Activated CD8-positive, alpha-beta memory T cell treated with anti-CD3 and anti-CD28 coated beads, Interleukin-2, amount 50 U/mL, for 48 hours (primary cell): Measurements from ENCODE around the gene USP48.
"Not testable (repeated sequence)": the region's sequence is repeated elsewhere in the genome, so short reads cannot be mapped to it uniquely, and the experiment has no call there.

ENCODE experiments used
- DNase-seq: peaks from one replicate; pipeline ENCODE4 v3.0.0-alpha.2; 2020

USP48 gene

DNA sequence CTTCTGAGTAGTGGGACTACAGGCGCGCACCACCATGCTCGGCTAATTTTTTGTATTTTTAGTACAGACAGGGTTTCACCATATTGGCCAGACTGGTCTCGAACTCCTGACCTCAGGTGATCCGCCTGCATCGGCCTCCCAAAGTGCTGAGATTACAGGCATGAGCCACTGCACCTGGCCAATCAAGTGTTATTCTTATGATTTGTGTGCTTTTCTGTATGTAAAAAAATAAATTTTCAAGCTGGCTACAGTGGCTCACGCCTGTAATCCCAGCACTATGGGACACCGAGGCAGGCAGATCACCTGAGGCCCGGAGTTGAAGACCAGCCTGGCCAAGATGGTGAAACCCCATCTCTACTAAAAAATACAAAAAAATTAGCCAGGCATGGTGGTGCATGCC lies 12.3 kb downstream of the USP48 start:
- DNase-seq = not testable (repeated sequence)

GRCh38 chr1:21770201-21770600 lies 12.7 kb downstream of the USP48 start:
- no peak for DNase-seq

- not testable (repeated sequence) for DNase-seq
Observed at GRCh38 chr1:21767106-21767505, 15.8 kb downstream of the USP48 start.

DNA sequence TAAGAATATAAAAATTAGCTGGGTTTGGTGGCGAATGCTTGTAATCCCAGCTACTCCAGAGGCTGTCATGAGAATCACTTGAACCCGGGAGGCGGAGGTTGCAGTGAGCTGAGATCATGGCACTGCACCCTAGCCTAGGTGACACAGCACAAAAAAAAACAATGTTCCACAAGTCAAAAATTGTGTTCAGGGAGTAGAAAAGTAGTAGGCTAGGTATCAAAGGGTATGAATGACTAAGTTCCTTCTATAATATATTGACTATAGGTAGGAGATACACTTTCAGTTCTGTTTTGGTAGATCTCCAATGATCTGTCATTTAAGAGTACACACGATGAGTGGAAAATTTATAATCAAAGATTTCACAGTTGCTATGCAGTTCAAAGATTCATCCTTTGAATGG lies 16.7 kb downstream of the USP48 start:
- DNase-seq = no peak

- no peak for DNase-seq
Observed at GRCh38 chr1:21764615-21765423, 18.1 kb downstream of the USP48 start.

GRCh38 chr1:21763694-21764419 lies 19.1 kb downstream of the USP48 start:
- DNase-seq = no peak

DNA sequence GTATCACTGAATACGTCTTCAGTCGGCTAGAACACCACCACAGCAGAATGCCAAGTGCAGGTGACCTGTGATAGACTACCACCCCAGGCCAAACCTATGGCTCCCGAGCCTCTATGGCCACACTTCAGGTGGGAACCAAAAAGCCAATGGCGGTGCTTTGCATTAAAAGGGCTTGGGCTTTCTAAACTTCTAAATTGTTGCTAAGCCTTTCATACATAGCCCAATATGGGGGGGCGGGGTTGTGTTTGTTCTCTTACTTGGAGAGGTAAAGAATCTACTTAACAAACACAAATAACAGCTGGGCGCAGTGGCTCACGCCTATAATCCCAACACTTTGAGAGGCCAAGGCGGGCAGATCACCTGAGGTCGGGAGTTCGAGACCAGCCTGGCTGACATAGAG lies 19.7 kb downstream of the USP48 start:
- no peak for DNase-seq

GRCh38 chr1:21762022-21762404 lies 20.9 kb downstream of the USP48 start:
- no peak for DNase-seq

- no peak for DNase-seq
Observed at GRCh38 chr1:21761052-21761451, 21.9 kb downstream of the USP48 start.

GRCh38 chr1:21759818-21760217 lies 23.1 kb downstream of the USP48 start:
- DNase-seq = no peak

DNA sequence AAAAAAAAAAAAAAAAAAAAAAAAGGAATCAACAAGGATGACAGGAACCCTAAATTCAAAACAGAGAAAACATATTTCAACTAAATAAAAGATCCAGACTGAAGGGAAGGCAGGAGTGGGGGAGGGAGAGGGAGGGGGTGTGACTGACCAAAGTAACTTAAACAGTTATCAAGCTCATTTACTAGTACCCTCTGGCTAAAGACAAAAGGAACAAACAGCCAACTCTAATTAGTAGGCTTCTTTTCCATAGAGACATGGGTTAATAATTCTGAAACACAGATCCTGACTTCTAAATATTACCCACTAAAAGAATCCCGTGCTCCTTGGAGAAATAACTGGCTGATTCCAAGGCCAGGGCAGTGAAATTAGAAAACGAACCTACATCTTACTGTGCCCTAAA lies 23.8 kb downstream of the USP48 start:
- DNase-seq = no peak

GRCh38 chr1:21758614-21759013 lies 24.3 kb downstream of the USP48 start:
- DNase-seq = no peak

GRCh38 chr1:21756393-21757089 lies 26.4 kb downstream of the USP48 start:
- DNase-seq = no peak

DNA sequence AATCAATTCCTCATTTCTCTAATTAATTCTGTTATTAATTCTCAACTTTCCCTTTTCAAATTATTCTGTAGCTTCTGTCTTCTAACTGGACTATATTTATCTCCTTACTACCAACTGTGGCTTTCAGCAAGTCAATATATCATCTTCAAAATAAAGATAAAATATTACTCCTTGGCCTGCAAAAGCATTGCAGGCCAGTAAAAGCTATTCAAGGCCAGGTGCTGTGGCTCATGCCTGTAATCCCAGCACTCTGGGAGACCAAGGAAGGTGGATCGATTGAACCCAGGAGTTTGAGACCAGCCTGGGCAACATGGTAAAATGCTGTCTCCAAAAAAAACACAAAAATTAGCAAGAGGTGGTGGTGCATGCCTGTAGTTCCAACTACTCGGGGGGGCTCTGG lies 27.9 kb downstream of the USP48 start:
- DNase-seq = no peak

- DNase-seq = no peak
Observed at GRCh38 chr1:21754583-21754982, 28.4 kb downstream of the USP48 start.

DNA sequence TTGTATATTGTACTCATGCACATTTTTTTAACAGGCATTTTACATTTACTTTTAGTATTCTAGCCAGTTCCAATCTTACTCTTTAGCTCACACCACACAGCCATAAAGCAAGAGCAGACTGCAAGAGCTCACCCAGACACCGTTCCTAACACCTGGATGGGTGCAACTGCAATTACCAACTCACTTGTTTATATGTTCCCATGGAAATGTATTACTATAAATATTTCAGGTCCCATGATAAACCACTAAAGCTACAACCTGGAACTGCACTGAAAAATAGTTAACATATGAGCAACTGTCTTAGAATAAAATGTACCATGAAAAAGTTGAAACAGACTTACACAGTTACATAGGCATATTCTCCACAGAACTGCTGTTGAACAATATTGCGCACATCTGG lies 30.8 kb downstream of the USP48 start:
- no peak for DNase-seq

GRCh38 chr1:21751281-21751680 lies 31.7 kb downstream of the USP48 start:
- no peak for DNase-seq

- no peak for DNase-seq
Observed at GRCh38 chr1:21750841-21751240, 32.1 kb downstream of the USP48 start.

GRCh38 chr1:21749859-21750468 lies 33.0 kb downstream of the USP48 start:
- DNase-seq = no peak

GRCh38 chr1:21749109-21749508 lies 33.8 kb downstream of the USP48 start:
- no peak for DNase-seq

GRCh38 chr1:21743476-21743875 lies 39.5 kb downstream of the USP48 start:
- DNase-seq = no peak

DNA sequence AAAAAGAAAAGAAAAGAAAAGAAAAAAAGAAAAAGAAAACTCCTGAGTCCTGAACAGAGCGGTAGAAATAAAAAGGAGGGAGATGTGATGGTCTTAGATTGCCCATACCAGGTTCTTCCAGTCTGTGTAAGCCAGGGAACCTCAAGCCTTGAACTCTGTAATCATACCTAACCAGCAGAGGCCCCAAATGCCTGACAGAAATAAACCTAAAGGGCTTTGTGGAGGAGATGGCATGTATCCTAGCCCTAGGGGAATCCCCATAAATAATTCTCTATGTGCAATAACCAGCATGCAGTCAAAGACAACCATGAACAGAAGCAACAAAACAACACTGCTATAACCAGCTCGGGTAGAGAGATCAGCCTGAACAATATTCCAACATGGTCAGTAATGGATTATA lies 40.4 kb downstream of the USP48 start:
- DNase-seq = no peak

DNA sequence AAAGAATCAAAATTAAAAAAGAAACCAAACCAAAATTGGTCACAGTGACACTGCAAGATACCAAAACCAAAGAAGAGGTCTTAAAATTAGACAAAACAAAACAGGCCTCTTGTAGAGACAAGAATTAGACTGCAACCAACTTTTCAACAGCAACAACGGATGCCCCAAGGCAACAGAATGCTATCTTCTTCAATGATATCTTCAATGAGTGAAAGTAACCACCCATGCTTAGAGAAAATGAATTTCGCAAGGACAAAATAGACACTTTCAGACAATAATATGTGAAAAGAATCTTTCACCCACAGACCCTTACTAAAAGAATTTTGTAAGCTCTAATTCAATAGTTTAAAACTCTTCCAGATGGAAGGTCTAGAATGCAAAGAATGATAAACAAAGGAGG lies 41.7 kb downstream of the USP48 start:
- DNase-seq = no peak
